ENCODE data around the gene HDAC7.

DNA sequence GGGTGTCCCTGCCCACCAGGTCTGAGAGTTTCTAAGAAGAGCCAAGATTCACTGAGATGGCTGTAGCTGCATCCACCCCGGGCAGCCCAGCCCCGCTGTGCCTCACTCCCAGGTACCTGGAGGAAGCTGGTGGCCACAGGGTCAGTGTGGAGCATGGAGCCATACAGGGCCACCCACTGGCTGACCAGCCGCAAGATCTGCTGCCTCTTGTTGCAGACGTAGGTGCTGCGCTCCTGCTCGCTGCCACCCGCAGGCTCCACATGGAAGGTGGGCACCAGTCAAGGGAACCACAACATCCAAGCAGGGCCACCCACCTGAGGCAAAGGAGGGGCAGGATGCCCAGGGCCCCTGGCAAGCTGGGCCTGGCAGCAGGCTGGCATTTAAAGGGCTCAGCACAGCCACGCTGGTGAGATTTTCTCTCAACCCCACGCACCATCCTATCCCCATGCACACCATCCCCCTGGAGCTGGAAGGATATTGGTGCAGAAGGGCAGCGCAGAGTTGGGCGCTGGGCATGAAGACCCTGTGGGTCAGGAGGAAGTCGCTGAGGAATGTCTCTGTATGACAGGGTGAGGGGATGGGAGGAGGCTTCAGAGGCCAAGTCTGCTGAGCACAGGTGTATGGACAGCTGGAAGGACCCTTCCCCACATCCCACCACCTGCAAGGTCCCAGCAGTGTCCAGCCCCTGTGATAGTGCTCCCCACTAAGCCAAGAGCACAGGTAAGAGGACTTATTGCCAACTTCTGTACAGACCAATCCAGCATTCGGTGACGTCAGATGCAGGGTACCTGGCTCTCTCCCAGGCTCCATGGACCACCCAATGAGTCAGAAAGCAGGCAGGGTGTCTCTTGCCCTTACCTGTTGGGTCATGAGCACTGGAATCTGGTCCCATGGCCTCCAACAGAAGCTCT lies 71.9 kb downstream of the HDAC7 start:
- TF ChIP-seq, protein P1, sequence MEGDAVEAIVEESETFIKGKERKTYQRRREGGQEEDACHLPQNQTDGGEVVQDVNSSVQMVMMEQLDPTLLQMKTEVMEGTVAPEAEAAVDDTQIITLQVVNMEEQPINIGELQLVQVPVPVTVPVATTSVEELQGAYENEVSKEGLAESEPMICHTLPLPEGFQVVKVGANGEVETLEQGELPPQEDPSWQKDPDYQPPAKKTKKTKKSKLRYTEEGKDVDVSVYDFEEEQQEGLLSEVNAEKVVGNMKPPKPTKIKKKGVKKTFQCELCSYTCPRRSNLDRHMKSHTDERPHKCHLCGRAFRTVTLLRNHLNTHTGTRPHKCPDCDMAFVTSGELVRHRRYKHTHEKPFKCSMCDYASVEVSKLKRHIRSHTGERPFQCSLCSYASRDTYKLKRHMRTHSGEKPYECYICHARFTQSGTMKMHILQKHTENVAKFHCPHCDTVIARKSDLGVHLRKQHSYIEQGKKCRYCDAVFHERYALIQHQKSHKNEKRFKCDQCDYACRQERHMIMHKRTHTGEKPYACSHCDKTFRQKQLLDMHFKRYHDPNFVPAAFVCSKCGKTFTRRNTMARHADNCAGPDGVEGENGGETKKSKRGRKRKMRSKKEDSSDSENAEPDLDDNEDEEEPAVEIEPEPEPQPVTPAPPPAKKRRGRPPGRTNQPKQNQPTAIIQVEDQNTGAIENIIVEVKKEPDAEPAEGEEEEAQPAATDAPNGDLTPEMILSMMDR (conservative IDR thresholded peaks at IDR 0.05 in 1 of 2, IDR thresholded peaks at IDR 0.05 in 1 of 2; ENCODE audit: extremely low read depth in 1 of 2, insufficient read depth in 1 of 2, low read depth in 1 of 2, low read length in 2 of 2): no peak
- TF ChIP-seq EZH2 (IDR thresholded peaks at IDR 0.05; ENCODE audit: borderline replicate concordance, low read length): no peak

Measured in mammary epithelial cell (primary cell).